ENCODE results near the gene HNF1B.

HNF1B gene

GRCh38 chr17:37761059-37761458 lies 16.2 kb upstream of the HNF1B start:
- no peak for DNase-seq

- no peak for DNase-seq
Measured at GRCh38 chr17:37759014-37759637, 14.3 kb upstream of the HNF1B start.

- DNase-seq: no peak
Measured at GRCh38 chr17:37756051-37756450, 11.2 kb upstream of the HNF1B start.

- no peak for DNase-seq
Measured at GRCh38 chr17:37755455-37755854, 10.6 kb upstream of the HNF1B start.

GRCh38 chr17:37754363-37754762 lies 9.5 kb upstream of the HNF1B start:
- DNase-seq: no peak

GRCh38 chr17:37752482-37752881 lies 7.6 kb upstream of the HNF1B start:
- DNase-seq: no peak

GRCh38 chr17:37750768-37751475 lies 6.1 kb upstream of the HNF1B start:
- DNase-seq: no peak

GRCh38 chr17:37750292-37750691 lies 5.4 kb upstream of the HNF1B start:
- no peak for DNase-seq

- DNase-seq: no peak
Measured at GRCh38 chr17:37747222-37747621, 2.4 kb upstream of the HNF1B start.

- no peak for DNase-seq
Measured at GRCh38 chr17:37746617-37747016, 1.8 kb upstream of the HNF1B start.

- DNase-seq: no peak
Measured at GRCh38 chr17:37745801-37746426, 1.1 kb upstream of the HNF1B start.

- DNase-seq: no peak
Measured at GRCh38 chr17:37744633-37744927, 279 bp downstream of the HNF1B start.

- no peak for DNase-seq
Measured at GRCh38 chr17:37743875-37744632, 805 bp downstream of the HNF1B start.

- DNase-seq: no peak
Measured at GRCh38 chr17:37743612-37743874, 1.3 kb downstream of the HNF1B start.

- no peak for DNase-seq
Measured at GRCh38 chr17:37742762-37743611, 1.9 kb downstream of the HNF1B start.

- no peak for DNase-seq
Measured at GRCh38 chr17:37742116-37742761, 2.6 kb downstream of the HNF1B start.

GRCh38 chr17:37741341-37742115 lies 3.3 kb downstream of the HNF1B start:
- DNase-seq: no peak

- no peak for DNase-seq
Measured at GRCh38 chr17:37740915-37741314, 3.9 kb downstream of the HNF1B start.

GRCh38 chr17:37737971-37738370 lies 6.9 kb downstream of the HNF1B start:
- no peak for DNase-seq

GRCh38 chr17:37737081-37737480 lies 7.8 kb downstream of the HNF1B start:
- no peak for DNase-seq

- DNase-seq: no peak
Measured at GRCh38 chr17:37736428-37736827, 8.4 kb downstream of the HNF1B start.

- no peak for DNase-seq
Measured at GRCh38 chr17:37735165-37735564, 9.7 kb downstream of the HNF1B start.
